ENCODE results near the gene CZIB.
A peak's percentile ranks its signal among the peaks of the same experiment; 100 is the strongest.

CZIB gene

DNA sequence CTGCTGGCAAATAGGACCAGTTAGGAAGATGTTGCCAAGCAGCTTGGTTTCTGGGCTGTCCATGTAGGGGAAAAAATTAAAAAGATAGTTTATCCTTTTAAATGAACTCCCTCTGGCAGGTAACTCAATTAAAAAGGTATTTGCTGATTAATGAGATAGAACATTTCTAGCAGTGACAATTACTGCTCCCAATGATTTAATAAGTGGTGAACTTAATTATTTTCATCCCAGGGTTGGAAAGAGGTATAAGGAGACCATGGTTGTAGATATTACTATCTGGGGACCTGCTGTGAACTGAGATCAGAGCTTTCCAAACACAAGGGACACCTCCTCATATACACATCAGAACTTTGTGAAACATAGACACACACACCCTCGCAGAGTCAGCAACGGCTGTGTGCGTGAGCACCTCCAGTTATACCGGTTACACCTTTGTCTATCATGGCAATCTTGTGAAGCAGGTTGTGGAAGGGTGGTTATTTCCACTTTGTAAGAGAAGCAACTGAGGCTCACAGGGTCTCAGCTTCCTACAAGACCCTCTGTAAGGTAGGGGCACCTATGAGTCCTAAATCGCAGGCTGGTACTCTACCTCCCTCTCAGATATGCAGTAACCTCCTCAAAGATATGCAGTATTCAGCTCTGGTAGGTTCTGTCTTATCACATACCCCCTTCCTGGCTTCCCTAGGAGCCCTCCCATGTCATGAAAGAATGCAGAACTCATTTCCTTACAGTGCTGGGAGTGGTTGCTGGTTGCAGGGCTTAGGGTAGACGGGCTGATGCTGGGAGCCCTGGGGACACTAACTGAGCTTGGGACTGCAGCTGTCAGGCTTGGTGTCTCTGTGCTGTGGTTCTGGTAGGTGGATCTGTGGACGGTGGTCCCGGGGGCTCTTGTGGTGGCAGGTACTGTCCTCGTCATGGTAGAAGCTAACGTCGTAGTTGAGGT, 36.3 kb upstream of the CZIB start:
- H3K27ac ChIP-seq (ENCODE audit: low read depth, low read length, severe bottlenecking) = peak overlapping the region; percentile 23
- H3K36me3 ChIP-seq (ENCODE audit: control insufficient read depth, insufficient read depth, low read length) = peaks cover 69% of the 10 kb centered on the region
- 95 to 97% methylated on average over 8 to 10 of the region's 11 CpGs for WGBS, 2 experiments (ENCODE audit: insufficient coverage in 2 of 2)
- H3K9me3 ChIP-seq (ENCODE audit: control insufficient read depth, low read length) = no peaks in the 10 kb centered on the region
- H3K4me1 ChIP-seq (ENCODE audit: control insufficient read depth, insufficient read depth, low read length, poor library complexity, severe bottlenecking) = peaks cover 11% of the 10 kb centered on the region
- H3K4me3 ChIP-seq (ENCODE audit: extremely low read depth, insufficient read depth, low read length, poor library complexity, severe bottlenecking) = no peak overlapping the region

- Histone ChIP-seq H3K4me1 (ENCODE audit: control insufficient read depth, insufficient read depth, low read length, poor library complexity, severe bottlenecking) (peaks cover 11% of the 10 kb centered on the region), H3K9me3 (ENCODE audit: control insufficient read depth, low read length) (no peaks in the 10 kb centered on the region), H3K4me3 (ENCODE audit: extremely low read depth, insufficient read depth, low read length, poor library complexity, severe bottlenecking) (no peak overlapping the region), H3K27ac (ENCODE audit: low read depth, low read length, severe bottlenecking) (no peak overlapping the region), H3K36me3 (ENCODE audit: control insufficient read depth, insufficient read depth, low read length) (peaks cover 67% of the 10 kb centered on the region)
- 97 to 100% methylated on average over 4 of the region's 4 CpGs for WGBS, 2 experiments (ENCODE audit: insufficient coverage in 2 of 2)
Measured at GRCh38 chr1:53255031-53255430, 34.6 kb upstream of the CZIB start.

GRCh38 chr1:53254011-53254640, 33.7 kb upstream of the CZIB start:
- Histone ChIP-seq H3K36me3 (ENCODE audit: control insufficient read depth, insufficient read depth, low read length) (peaks cover 67% of the 10 kb centered on the region), H3K4me1 (ENCODE audit: control insufficient read depth, insufficient read depth, low read length, poor library complexity, severe bottlenecking) (peaks cover 11% of the 10 kb centered on the region), H3K9me3 (ENCODE audit: control insufficient read depth, low read length) (no peaks in the 10 kb centered on the region), H3K27ac (ENCODE audit: low read depth, low read length, severe bottlenecking) (peak overlapping the region; percentile 72), H3K4me3 (ENCODE audit: extremely low read depth, insufficient read depth, low read length, poor library complexity, severe bottlenecking) (no peak overlapping the region)
- 81 to 100% methylated on average over 1 to 2 of the region's 4 CpGs for WGBS, 2 experiments (ENCODE audit: insufficient coverage in 2 of 2)

GRCh38 chr1:53250325-53250724, 29.9 kb upstream of the CZIB start:
- H3K27ac ChIP-seq (ENCODE audit: low read depth, low read length, severe bottlenecking) = no peak overlapping the region
- H3K4me3 ChIP-seq (ENCODE audit: extremely low read depth, insufficient read depth, low read length, poor library complexity, severe bottlenecking) = no peak overlapping the region
- H3K36me3 ChIP-seq (ENCODE audit: control insufficient read depth, insufficient read depth, low read length) = peaks cover 76% of the 10 kb centered on the region
- H3K4me1 ChIP-seq (ENCODE audit: control insufficient read depth, insufficient read depth, low read length, poor library complexity, severe bottlenecking) = peaks cover 11% of the 10 kb centered on the region
- no peaks in the 10 kb centered on the region for H3K9me3 ChIP-seq (ENCODE audit: control insufficient read depth, low read length)
- 79 to 96% methylated on average over 2 to 3 of the region's 4 CpGs for WGBS, 2 experiments (ENCODE audit: insufficient coverage in 2 of 2)

GRCh38 chr1:53249706-53250105, 29.3 kb upstream of the CZIB start:
- Histone ChIP-seq H3K4me1 (ENCODE audit: control insufficient read depth, insufficient read depth, low read length, poor library complexity, severe bottlenecking) (peaks cover 8% of the 10 kb centered on the region), H3K4me3 (ENCODE audit: extremely low read depth, insufficient read depth, low read length, poor library complexity, severe bottlenecking) (no peak overlapping the region), H3K9me3 (ENCODE audit: control insufficient read depth, low read length) (no peaks in the 10 kb centered on the region), H3K36me3 (ENCODE audit: control insufficient read depth, insufficient read depth, low read length) (peaks cover 76% of the 10 kb centered on the region), H3K27ac (ENCODE audit: low read depth, low read length, severe bottlenecking) (no peak overlapping the region)
- 88 to 94% methylated on average over 2 of the region's 3 CpGs for WGBS, 2 experiments (ENCODE audit: insufficient coverage in 2 of 2)

DNA sequence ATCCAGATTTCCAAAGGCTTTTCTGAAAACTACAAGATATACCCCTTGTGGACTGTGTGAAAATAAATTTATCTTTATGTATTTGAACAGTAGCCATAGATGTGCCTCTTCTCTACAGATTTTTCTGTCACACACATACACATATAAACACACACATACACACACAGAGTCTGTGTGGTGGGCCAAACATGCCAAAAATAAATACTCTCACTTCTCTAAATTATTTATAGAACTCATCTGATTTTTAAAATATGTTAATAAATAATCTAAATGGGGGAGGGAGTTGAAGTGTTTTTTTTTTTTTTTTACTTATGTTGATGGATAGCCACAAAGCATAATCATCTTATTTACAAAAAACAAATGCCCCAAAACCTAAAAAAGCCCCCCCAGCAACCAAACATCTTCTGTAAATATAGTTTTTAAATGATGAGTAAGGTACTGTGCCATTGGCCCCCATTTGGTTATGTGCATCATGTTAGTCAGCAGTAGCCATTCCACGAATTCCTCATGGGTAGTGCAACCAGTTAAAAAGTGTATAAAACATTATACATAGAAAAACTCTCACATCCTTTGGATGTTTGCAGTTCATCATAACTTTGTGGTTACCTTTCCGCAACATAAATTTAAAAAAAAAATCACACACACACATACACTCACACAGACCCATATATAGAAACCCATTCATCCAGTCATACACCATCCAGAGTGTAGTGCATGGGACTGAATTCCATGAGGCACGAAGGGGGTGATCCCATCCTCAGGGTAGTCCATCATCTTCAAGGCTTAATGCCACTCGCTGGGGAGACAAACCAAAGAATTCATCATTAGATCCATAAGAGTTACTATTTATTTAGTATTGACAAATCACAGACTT, 26.1 kb upstream of the CZIB start:
- Histone ChIP-seq H3K9me3 (ENCODE audit: control insufficient read depth, low read length) (no peaks in the 10 kb centered on the region), H3K4me1 (ENCODE audit: control insufficient read depth, insufficient read depth, low read length, poor library complexity, severe bottlenecking) (no peaks in the 10 kb centered on the region), H3K27ac (ENCODE audit: low read depth, low read length, severe bottlenecking) (no peak overlapping the region), H3K36me3 (ENCODE audit: control insufficient read depth, insufficient read depth, low read length) (peaks cover 71% of the 10 kb centered on the region), H3K4me3 (ENCODE audit: extremely low read depth, insufficient read depth, low read length, poor library complexity, severe bottlenecking) (no peak overlapping the region)
- 100% methylated on average over 1 of the region's 4 CpGs; no CpG with 5 or more reads in 1 of the 2 experiments for WGBS, 2 experiments (ENCODE audit: insufficient coverage in 2 of 2)

GRCh38 chr1:53244141-53244540, 23.7 kb upstream of the CZIB start:
- 81 to 90% methylated on average over 2 of the region's 4 CpGs for WGBS, 2 experiments (ENCODE audit: insufficient coverage in 2 of 2)

DNA sequence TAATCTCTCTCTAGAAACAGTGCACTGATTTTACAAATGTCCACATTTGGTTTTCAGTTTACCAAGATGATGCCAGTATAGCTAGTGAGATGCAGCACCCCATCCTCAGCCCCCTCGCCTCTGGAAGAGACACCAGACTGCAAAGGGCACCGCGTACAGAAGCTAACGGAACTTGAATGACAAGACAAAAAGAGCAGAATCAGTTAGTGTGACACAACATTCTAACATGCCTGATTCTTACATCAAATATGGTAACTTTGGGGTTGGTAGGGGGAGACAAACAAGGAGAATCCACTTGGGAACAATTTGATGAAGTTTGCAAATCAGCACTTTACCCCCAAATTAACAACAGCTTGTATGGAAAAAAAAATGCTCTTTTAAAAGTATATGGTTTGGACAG, 21.9 kb upstream of the CZIB start:
- 88 to 100% methylated on average over 1 to 4 of the region's 4 CpGs for WGBS, 2 experiments (ENCODE audit: insufficient coverage in 2 of 2)
- Histone ChIP-seq H3K4me1 (ENCODE audit: control insufficient read depth, insufficient read depth, low read length, poor library complexity, severe bottlenecking) (no peaks in the 10 kb centered on the region), H3K9me3 (ENCODE audit: control insufficient read depth, low read length) (no peaks in the 10 kb centered on the region), H3K4me3 (ENCODE audit: extremely low read depth, insufficient read depth, low read length, poor library complexity, severe bottlenecking) (no peak overlapping the region), H3K36me3 (ENCODE audit: control insufficient read depth, insufficient read depth, low read length) (peaks cover 30% of the 10 kb centered on the region), H3K27ac (ENCODE audit: low read depth, low read length, severe bottlenecking) (no peak overlapping the region)

More at GRCh38 chr1:53244141-53244540, 23.7 kb upstream of the CZIB start:
- no peak overlapping the region for H3K4me3 ChIP-seq (ENCODE audit: extremely low read depth, insufficient read depth, low read length, poor library complexity, severe bottlenecking)
- H3K9me3 ChIP-seq (ENCODE audit: control insufficient read depth, low read length) = no peaks in the 10 kb centered on the region
- H3K36me3 ChIP-seq (ENCODE audit: control insufficient read depth, insufficient read depth, low read length) = peaks cover 47% of the 10 kb centered on the region
- no peaks in the 10 kb centered on the region for H3K4me1 ChIP-seq (ENCODE audit: control insufficient read depth, insufficient read depth, low read length, poor library complexity, severe bottlenecking)
- no peak overlapping the region for H3K27ac ChIP-seq (ENCODE audit: low read depth, low read length, severe bottlenecking)

DNA sequence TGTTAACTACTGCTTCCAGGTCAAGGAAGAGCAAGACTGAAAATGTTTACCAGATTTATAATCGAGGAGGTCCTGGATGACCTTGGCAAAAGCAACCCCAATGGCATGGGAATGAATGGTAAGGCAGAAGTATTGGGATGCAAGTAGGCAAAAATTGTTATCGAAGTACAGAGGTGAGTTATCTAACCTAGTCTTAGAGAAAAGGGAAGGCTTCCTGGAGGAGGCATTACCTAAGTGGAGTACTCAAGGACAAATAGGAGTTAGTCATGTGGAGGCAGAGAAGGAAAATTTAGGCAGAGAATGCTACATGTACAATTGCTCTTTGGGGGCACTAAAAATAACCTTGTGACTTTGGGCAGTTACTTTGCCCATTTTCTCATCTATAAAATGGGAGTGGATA, 21.4 kb upstream of the CZIB start:
- Histone ChIP-seq H3K4me3 (ENCODE audit: extremely low read depth, insufficient read depth, low read length, poor library complexity, severe bottlenecking) (no peak overlapping the region), H3K36me3 (ENCODE audit: control insufficient read depth, insufficient read depth, low read length) (peaks cover 26% of the 10 kb centered on the region), H3K27ac (ENCODE audit: low read depth, low read length, severe bottlenecking) (no peak overlapping the region), H3K4me1 (ENCODE audit: control insufficient read depth, insufficient read depth, low read length, poor library complexity, severe bottlenecking) (no peaks in the 10 kb centered on the region), H3K9me3 (ENCODE audit: control insufficient read depth, low read length) (no peaks in the 10 kb centered on the region)
- WGBS, 2 experiments (ENCODE audit: insufficient coverage in 2 of 2) = 86 to 96% methylated on average over 2 of the region's 2 CpGs
